Ovary (tissue), 9 donors: ENCODE results near the gene UST. TPM values are rescaled to one million over a fixed set of nuclear protein-coding genes. Genes with fewer than 3 reads are reported as not detected.

Source experiments
- DNase-seq, 5 donors: peaks; one replicate each; pipeline ENCODE4 v3.0.0-alpha.2; 2019 to 2020
- H3K27ac ChIP-seq, 2 donors: fragments of 200-600 bp; one replicate each; pipeline versions ENCODE4 v1.5.1 to v1.8.0; 2019 to 2022
- H3K27me3 ChIP-seq: fragments of 200-600 bp; one replicate; pipeline ENCODE4 v1.8.0; 2022
- H3K36me3 ChIP-seq: fragments of 200-600 bp; sonication (generic); one replicate; pipeline ENCODE4 v1.5.1; 2019
- H3K4me1 ChIP-seq: one replicate; pipeline ENCODE4 v1.8.1; 2013; ENCODE audit warnings: mild to moderate bottlenecking, moderate library complexity; ENCODE audit not compliant: insufficient read depth
- H3K4me3 ChIP-seq: fragments of 200-600 bp; sonication (generic); one replicate; pipeline ENCODE4 v1.5.1; 2017
- H3K9me3 ChIP-seq, 2 donors: fragments of 200-600 bp in 1 of 2; sonication (generic) in 1 of 2; one replicate each; pipeline versions ENCODE4 v1.5.1 to v1.8.1; 2013 to 2019; ENCODE audit warnings: mild to moderate bottlenecking in 1 of 2, moderate library complexity in 1 of 2
- CTCF ChIP-seq, 3 donors: fragments of 450-650 bp in 2 of 3; fragments of 200-600 bp in 1 of 3; IDR thresholded peaks; one replicate each; pipeline versions ENCODE4 v1.5.1 to v1.8.0; 2016 to 2022; ENCODE audit warnings: antibody characterized with exemption in 3 of 3, mild to moderate bottlenecking in 1 of 3
- EP300 ChIP-seq: sonication (generic); formaldehyde crosslinking; IDR thresholded peaks from one replicate; pipeline ENCODE4 v1.6.1; 2017; ENCODE audit warnings: antibody characterized with exemption
- POLR2A ChIP-seq: fragments of 450-650 bp; IDR thresholded peaks from one replicate; pipeline ENCODE4 v1.6.1; 2017; ENCODE audit warnings: antibody characterized with exemption, mild to moderate bottlenecking, moderate library complexity
- WGBS, 3 donors: extraction: QIAGEN DNeasy Blood & Tissue Kit in 1 of 3; methylation state at CpG; one replicate each; pipeline versions ENCODE4 v1.1.5 to v1.1.7; 2013 to 2017; 5-methylcytosine and 5-hydroxymethylcytosine counted together
- intact Hi-C, 4 donors: fragments of 100-400 bp; cut with DNase I; formaldehyde crosslinking; loops; one replicate each; pipeline versions ENCODE4 v1.11.0 to v1.15.1; 2022 to 2023
- polyA plus RNA-seq, 2 donors: library from polyadenylated mRNA; stranded (reverse); fragments of 200-250 nt in 1 of 2; fragments of 350-450 nt in 1 of 2; fragmentation: Illumina TruSeq in 1 of 2; extraction: RNeasy Lipid Tissue Mini Kit (QIAGEN cat#74804) in 1 of 2; gene quantifications; one replicate each; pipeline ENCODE4 v1.2.3, GENCODE V29; 2013 to 2014
- total RNA-seq, 7 donors: library from RNA; depleted of rRNA in 2 of 7; stranded (reverse); fragments of >200 nt in 2 of 7; fragmentation: NEBNext Ultra II Directional in 3 of 7; extraction: Animal tissue kit (Norgen Biotek cat#: 25700) in 3 of 7; gene quantifications; one replicate each; pipeline versions ENCODE4 v1.1.0 to v1.2.4, GENCODE V29; 2016 to 2023
- donor health status: DM: no; HTN: no; CAD: no; lungs with moderate emphysema.
- donor health status: DM: no; HTN: no; CAD: no.
- donor health status: Bipolar disorder and iron deficiency.
- donor health status: DM: yes; HTN: yes; CAD: no.
- donor health status: DM: no; HTN: no; CAD: no.
- donor health status: DM: yes; HTN: yes; CAD: no.

The UST gene
- total and polyA plus RNA-seq, 9 donors = 11.8 to 20.1 (median 16.5) TPM

GRCh38 chr6:148963738-148964137 is 216.9 kb downstream of the UST start:
- no peak overlapping the region for H3K27ac ChIP-seq
- TF ChIP-seq POLR2A (no peak), CTCF (IDR thresholded peaks at IDR 0.05) (no peak), EP300 (no peak)
- intact Hi-C loops = no loop called here
- WGBS, 3 donors = 95 to 98% (median 97%) methylated on average over 5 of the region's 5 CpGs
- H3K4me1 ChIP-seq = no peaks in the 10 kb centered on the region
- no peaks in the 10 kb centered on the region for H3K36me3 ChIP-seq
- H3K9me3 ChIP-seq = no peaks in the 10 kb centered on the region
- H3K4me3 ChIP-seq = no peak overlapping the region
- DNase-seq = no peak
- H3K27me3 ChIP-seq = no peaks in the 10 kb centered on the region

GRCh38 chr6:148964467-148964866 is 217.6 kb downstream of the UST start:
- WGBS, 3 donors = 95 to 99% (median 97%) methylated on average over 13 of the region's 13 CpGs
- H3K9me3 ChIP-seq = no peaks in the 10 kb centered on the region
- H3K36me3 ChIP-seq = no peaks in the 10 kb centered on the region

GRCh38 chr6:148965287-148965686 is 218.5 kb downstream of the UST start:
- H3K36me3 ChIP-seq = no peaks in the 10 kb centered on the region
- H3K9me3 ChIP-seq = no peaks in the 10 kb centered on the region
- no peak overlapping the region for H3K27ac ChIP-seq
- H3K4me1 ChIP-seq = no peaks in the 10 kb centered on the region
- H3K27me3 ChIP-seq = no peaks in the 10 kb centered on the region
- TF ChIP-seq CTCF (IDR thresholded peaks at IDR 0.05) = no peak
- TF ChIP-seq POLR2A = no peak
- TF ChIP-seq EP300 = no peak
- no peak for DNase-seq
- intact Hi-C loops = no loop called here
- no peak overlapping the region for H3K4me3 ChIP-seq
- 77 to 88% (median 82%) methylated on average over 9 of the region's 9 CpGs for WGBS, 3 donors

More at GRCh38 chr6:148964467-148964866, 217.6 kb downstream of the UST start:
- no peaks in the 10 kb centered on the region for H3K27me3 ChIP-seq
- intact Hi-C loops = no loop called here
- H3K27ac ChIP-seq = no peak overlapping the region
- TF ChIP-seq CTCF (IDR thresholded peaks at IDR 0.05) (no peak), POLR2A (no peak), EP300 (no peak)
- no peak for DNase-seq
- H3K4me1 ChIP-seq = no peaks in the 10 kb centered on the region
- H3K4me3 ChIP-seq = no peak overlapping the region

- Histone ChIP-seq H3K27ac (no peak overlapping the region), H3K4me1 (no peaks in the 10 kb centered on the region), H3K4me3 (no peak overlapping the region), H3K36me3 (no peaks in the 10 kb centered on the region), H3K9me3 (no peaks in the 10 kb centered on the region), H3K27me3 (no peaks in the 10 kb centered on the region)
- no peak for TF ChIP-seq CTCF (IDR thresholded peaks at IDR 0.05)
- no peak for TF ChIP-seq EP300
- TF ChIP-seq POLR2A = no peak
- DNase-seq = no peak
- intact Hi-C loops = no loop called here
- WGBS, 3 donors = 61 to 71% (median 69%) methylated on average over 4 of the region's 4 CpGs
These were observed 220.2 kb downstream of the UST start for GRCh38 chr6:148967011-148967520.
